DMS 273 (cell line): ENCODE results near the gene SPANXN1.
A peak's percentile ranks its signal among the peaks of the same experiment; 100 is the strongest.
"Not testable (repeated sequence)": the region's sequence is repeated elsewhere in the genome, so short reads cannot be mapped to it uniquely, and the experiment has no call there.

ENCODE experiments used
- DNase-seq: peaks from one replicate; lab custom pipeline; 2025; ENCODE audit not compliant: unreplicated experiment; lab: John Stamatoyannopoulos, UW

Gene SPANXN1

GRCh38 chrX:145247203-145247602 lies at the start of gene SPANXN1:
Gene SPANXN1 (plus strand): TSS chrX:145247503. CDS start chrX:145247587, 84 bp downstream.
- DNase-seq = not testable (repeated sequence)

- no peak for DNase-seq
Measured at GRCh38 chrX:145199078-145199477, 48.2 kb upstream of the SPANXN1 start.

DNA sequence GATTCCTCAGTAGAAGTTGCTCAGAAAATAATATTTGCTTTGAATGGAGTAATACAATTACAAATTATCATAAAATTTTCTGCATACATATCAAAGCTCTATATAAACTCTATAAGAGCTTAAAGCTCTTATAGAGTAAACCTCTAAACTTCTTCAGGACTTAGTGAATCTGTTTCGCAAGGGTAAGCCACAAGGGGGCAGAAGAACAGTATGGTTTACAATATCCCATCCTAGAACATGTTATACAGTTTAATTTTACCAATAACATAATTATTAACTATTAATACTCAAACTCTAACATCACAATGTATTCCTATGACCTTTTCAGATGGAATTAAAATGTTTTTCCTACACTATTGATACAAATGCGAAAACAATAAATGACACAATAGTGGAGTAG lies 33.8 kb upstream of the SPANXN1 start:
- DNase-seq = peak; percentile 65

- DNase-seq = no peak
Measured at GRCh38 chrX:145292218-145292617, 44.9 kb downstream of the SPANXN1 start.
